ENCODE results near the gene PEF1.

PEF1 gene

GRCh38 chr1:31581821-31582810 is 62.6 kb downstream of the PEF1 start:
- TF ChIP-seq CTCF (IDR thresholded peaks at IDR 0.05; ENCODE audit: insufficient read depth, low read length, poor library complexity, severe bottlenecking): no peak
- no peaks in the 10 kb centered on the region for H3K36me3 ChIP-seq (ENCODE audit: control insufficient read depth, insufficient read depth, low read length)

GRCh38 chr1:31580891-31581603 is 63.6 kb downstream of the PEF1 start:
- Histone ChIP-seq H3K27me3 (replicated peaks; ENCODE audit: control insufficient read depth, insufficient read depth, low read length) (peaks cover 3% of the 10 kb centered on the region), H3K4me3 (replicated peaks; ENCODE audit: low read depth, low read length) (no peak overlapping the region), H3K36me3 (ENCODE audit: control insufficient read depth, insufficient read depth, low read length) (no peaks in the 10 kb centered on the region)
- DNase-seq (ENCODE audit: extremely low read depth, insufficient read length): no peak
- no peak for TF ChIP-seq CTCF (IDR thresholded peaks at IDR 0.05; ENCODE audit: insufficient read depth, low read length, poor library complexity, severe bottlenecking)

More at GRCh38 chr1:31581821-31582810, 62.6 kb downstream of the PEF1 start:
- H3K27me3 ChIP-seq (replicated peaks; ENCODE audit: control insufficient read depth, insufficient read depth, low read length): no peaks in the 10 kb centered on the region; the same call in 1 of the 2 replicates
- H3K4me3 ChIP-seq (replicated peaks; ENCODE audit: low read depth, low read length): no peak overlapping the region
- DNase-seq (ENCODE audit: extremely low read depth, insufficient read length): no peak

GRCh38 chr1:31580513-31580870 is 64.2 kb downstream of the PEF1 start:
- peaks cover 3% of the 10 kb centered on the region for H3K27me3 ChIP-seq (replicated peaks; ENCODE audit: control insufficient read depth, insufficient read depth, low read length)
- TF ChIP-seq CTCF (IDR thresholded peaks at IDR 0.05; ENCODE audit: insufficient read depth, low read length, poor library complexity, severe bottlenecking): no peak
- DNase-seq (ENCODE audit: extremely low read depth, insufficient read length): no peak
- no peak overlapping the region for H3K4me3 ChIP-seq (replicated peaks; ENCODE audit: low read depth, low read length)
- no peaks in the 10 kb centered on the region for H3K36me3 ChIP-seq (ENCODE audit: control insufficient read depth, insufficient read depth, low read length)

Data from GM06990 (cell line).